GM12874 (cell line): ENCODE measurements around the gene L1CAM.

Experiments used
- TF ChIP-seq, protein P1 (sequence below): IDR thresholded peaks from 2 replicates; pipeline ENCODE4 v1.5.1; 2011; ENCODE audit warnings: low read depth, mild to moderate bottlenecking, control low read depth, low read length, moderate library complexity; ENCODE audit not compliant: insufficient read depth

The L1CAM gene

DNA sequence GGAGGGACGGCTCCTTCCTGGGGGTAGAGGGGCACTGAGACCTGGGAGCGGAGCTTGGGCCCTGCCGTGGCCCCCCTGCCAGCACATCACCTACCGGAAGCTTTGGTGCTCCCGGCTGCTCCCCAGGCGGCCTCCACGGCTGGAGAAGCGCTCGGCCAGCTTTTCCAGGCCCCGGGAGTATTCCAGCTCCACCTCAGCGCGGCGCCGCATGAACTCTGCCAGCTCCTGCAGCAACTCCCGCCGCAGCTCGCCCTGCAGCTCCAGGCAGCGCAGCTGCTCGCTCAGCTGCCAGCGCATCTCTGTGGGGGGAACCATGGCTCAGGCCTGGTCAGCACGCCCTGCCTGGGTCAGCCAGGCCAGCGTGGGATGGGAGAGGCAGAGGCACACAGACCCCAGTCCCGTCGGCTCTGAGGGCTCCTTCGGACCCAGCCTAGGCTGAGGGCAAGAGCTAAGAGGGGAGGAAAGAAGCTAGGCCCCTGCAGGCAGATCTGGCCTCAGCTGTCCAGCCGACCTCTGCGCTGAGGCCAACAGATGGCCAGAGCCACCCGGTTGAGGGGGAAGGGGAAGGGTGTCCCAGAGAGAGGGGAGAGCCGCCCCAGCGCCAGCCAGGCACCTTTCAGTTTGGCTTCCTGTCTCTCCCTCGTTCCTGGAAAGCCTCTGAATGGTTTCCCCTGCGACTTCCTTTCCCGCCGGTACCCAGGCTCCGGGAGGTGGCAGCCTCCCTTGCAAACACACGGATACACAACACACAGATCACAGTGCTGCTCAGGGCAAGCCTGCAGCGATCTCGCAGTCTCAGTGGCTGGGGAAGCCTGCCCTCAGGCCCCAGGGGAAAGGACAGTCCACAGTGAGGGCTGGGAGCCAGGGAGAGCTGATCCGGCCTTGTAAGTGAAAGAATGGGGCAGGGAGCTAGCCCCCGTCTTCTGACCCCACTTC lies 35.8 kb upstream of the L1CAM start:
- TF ChIP-seq, protein P1, sequence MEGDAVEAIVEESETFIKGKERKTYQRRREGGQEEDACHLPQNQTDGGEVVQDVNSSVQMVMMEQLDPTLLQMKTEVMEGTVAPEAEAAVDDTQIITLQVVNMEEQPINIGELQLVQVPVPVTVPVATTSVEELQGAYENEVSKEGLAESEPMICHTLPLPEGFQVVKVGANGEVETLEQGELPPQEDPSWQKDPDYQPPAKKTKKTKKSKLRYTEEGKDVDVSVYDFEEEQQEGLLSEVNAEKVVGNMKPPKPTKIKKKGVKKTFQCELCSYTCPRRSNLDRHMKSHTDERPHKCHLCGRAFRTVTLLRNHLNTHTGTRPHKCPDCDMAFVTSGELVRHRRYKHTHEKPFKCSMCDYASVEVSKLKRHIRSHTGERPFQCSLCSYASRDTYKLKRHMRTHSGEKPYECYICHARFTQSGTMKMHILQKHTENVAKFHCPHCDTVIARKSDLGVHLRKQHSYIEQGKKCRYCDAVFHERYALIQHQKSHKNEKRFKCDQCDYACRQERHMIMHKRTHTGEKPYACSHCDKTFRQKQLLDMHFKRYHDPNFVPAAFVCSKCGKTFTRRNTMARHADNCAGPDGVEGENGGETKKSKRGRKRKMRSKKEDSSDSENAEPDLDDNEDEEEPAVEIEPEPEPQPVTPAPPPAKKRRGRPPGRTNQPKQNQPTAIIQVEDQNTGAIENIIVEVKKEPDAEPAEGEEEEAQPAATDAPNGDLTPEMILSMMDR = no peak

DNA sequence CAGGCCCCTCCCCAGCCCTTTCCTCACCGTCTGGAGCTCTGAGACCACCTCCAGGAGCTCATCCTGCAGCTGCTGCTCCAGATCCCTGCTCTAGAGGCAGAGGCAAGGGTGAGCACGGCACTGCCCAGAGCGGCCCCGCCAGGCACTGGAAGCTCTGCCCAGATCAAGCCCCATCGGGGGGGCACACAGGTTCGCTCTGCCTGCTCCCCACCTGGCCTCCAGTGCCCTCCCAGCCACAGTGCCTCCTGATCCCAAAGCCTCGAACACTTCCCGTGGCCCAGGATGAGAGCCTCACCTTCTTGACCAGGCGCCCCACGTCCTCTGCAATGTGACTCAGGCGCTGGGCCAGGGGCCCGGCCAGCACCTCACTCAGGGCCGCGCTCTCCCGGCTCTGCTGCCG lies 35.1 kb upstream of the L1CAM start:
- TF ChIP-seq, protein P1 = no peak

DNA sequence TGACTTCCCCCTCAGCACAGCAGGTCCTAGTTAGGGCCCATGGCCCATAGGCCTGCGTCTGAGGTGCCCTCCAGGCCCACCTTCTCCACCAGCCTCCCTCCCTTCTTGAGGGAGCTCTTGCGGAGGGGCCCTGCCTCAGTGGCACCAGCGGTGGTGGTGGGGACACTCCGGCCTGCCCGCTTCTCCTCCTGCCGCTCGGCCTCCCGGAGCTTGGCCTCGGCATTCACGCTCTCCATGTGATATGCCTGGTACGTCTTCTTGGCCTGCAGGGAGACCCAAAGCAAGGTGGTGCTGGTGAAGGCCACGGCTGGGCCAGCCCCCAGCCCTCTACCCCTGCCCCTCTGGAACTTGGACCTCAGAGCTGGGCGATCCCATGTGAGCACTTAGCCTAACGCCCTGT lies 34.6 kb upstream of the L1CAM start:
- TF ChIP-seq, protein P1 = no peak

DNA sequence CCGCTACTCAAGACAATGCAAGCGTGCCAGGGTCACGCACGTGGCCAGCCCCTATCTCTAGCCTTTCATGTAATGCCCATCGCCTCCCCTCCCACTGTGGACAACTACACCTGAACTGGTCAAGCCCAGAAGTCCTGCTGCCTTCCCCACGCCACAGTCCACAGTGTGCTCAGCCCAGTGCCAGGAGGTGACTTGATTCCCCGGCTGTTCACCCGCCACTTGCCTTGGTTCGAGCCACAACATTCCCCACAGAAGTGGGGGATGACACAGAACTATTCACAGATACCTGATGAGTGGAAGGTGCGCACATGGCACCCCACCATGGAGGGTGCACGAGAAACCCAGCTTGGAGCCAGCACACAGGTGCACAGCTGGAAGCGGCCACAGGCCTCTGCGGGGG lies 33.3 kb upstream of the L1CAM start:
- TF ChIP-seq, protein P1 = no peak

DNA sequence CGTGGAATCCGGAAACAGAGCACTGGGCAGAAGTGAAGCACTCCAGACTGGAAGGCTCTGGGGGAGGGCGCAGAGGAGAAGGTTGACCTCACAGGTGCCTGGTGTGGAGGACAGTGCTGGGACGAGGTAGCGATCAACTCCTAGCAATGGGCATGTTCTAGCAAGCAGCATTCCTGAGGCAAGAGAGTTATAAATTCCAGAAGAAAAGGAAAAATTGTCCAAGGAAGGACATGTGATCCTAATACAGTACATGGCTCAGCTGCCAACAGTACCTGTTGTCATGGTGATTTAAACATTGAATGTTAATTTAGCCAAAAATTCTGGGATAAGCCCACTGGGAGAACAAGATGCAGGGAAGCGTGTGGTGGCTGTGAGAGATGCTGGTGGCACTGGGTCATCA lies 31.9 kb upstream of the L1CAM start:
- TF ChIP-seq, protein P1 = no peak

DNA sequence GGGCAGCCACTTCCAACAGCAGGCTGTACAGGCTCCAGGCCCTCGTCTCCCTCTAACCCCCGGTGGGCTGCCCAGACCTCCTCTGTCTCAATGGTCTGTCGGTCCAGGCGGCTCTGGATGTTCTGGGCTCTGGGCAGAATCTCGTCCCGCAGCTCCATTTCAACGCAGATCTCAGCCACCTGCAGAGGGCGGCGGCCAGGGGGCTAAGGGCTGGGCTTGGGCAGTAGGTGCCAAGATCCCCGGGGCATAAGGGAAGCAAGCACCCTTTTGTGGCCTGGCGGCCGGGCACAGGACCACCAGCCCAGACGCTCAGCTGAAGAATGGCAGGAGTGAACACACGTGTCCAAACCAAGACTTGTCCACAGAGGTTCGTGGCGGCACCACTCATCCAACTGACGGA lies 27.7 kb upstream of the L1CAM start:
- TF ChIP-seq, protein P1 = no peak

DNA sequence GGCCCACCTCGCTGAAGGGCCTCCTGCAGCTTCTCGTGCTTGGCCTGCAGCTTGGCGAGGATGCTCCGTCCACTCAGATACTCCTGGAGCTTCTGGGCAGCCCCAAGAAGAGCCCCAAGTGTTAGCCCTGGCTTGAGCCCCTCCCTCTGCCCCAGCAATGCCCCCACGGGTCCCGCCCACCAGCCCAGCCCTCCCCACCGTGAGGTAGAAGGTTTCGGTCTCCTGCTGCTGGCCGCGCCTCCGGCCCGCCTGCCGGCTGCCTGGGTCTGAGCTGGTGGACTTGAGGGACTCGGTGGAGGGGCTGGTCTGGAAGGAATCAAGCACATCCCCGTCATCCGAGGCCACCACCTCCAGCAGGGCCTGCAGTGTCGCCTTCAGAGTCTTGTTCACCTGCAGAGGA lies 27.2 kb upstream of the L1CAM start:
- TF ChIP-seq, protein P1 = no peak
